ENCODE results near the gene OR10P1.

Gene OR10P1

DNA sequence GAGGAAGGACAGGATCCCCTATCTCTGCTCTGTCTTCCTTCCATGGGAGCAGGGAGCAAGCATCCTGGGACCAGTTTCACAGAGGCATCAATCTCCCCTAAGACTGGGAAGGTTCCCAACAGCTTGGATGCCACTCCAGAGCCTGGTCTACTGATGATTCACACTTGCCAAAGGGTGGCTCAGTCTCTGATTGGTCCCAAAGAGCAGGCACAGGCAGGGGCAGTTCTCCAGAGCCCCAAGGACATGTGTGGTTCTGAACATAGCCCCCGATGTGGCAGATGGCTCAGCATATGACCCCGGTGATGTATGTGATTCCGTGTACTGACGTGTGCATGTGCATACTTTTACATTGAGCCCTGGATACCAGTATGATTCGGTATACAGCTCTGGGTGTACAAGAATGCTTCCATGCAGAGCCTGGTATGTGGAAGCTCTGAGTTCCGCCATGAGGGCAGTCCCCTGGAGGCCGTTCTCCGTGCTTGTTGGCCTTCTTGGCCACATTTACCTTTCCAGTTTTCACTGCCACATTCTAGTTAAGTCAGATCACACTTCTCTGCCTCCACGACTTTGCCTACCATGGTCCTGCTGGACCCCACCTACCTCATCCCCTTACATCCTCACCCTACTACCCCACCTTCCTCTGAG is 49.8 kb downstream of the OR10P1 start:
- DNase-seq = no peak
